ENCODE results near the gene MRPS34.

Gene MRPS34

GRCh38 chr16:1727651-1728624 is 45.0 kb downstream of the MRPS34 start:
- DNase-seq (ENCODE audit: low read depth): no peak

- no peak for DNase-seq (ENCODE audit: low read depth)
Measured at GRCh38 chr16:1726661-1727502, 46.1 kb downstream of the MRPS34 start.

- no peak for DNase-seq (ENCODE audit: low read depth)
Measured at GRCh38 chr16:1724491-1724890, 48.4 kb downstream of the MRPS34 start.

GRCh38 chr16:1723450-1724147 is 49.3 kb downstream of the MRPS34 start:
- DNase-seq (ENCODE audit: low read depth): no peak
